Measurements from ENCODE around the gene ADGRB2. TPM values are rescaled to one million over a fixed set of nuclear protein-coding genes. Genes with fewer than 3 reads are reported as not detected.

ADGRB2 gene
- total RNA-seq, 2 experiments from 2014 or later, result 4.0 to 11.4 TPM

GRCh38 chr1:31805318-31805717, 41.2 kb upstream of the ADGRB2 start:
- Histone ChIP-seq H3K36me3 (ENCODE audit: insufficient read depth, low read length) (no peaks in the 10 kb centered on the region), H3K9me2 (ENCODE audit: insufficient read depth, low read length) (no peaks in the 10 kb centered on the region), H4K20me1 (ENCODE audit: insufficient read depth, low read length) (no peaks in the 10 kb centered on the region), H3K4me1 (ENCODE audit: insufficient read depth, low read length, poor library complexity, severe bottlenecking) (peaks cover 17% of the 10 kb centered on the region), H2AFZ (ENCODE audit: low read length) (no peak overlapping the region), H3K79me2 (ENCODE audit: insufficient read depth, low read depth, low read length) (no peaks in the 10 kb centered on the region), H3K4me3 (ENCODE audit: low read depth, low read length, poor library complexity, severe bottlenecking) (no peak overlapping the region), H3K27ac (ENCODE audit: low read depth, low read length, poor library complexity, severe bottlenecking) (no peak overlapping the region), H3K9me3 (ENCODE audit: low read length) (0 out of 2 replicates have a peak, but pooled peaks cover 6% of the 10 kb centered on the region), H3K4me2 (ENCODE audit: low read length) (no peak overlapping the region)
- ChIA-PET POLR2A (interaction anchor here (1.0 kb wide), 1 partner anchor 9 kb away, joined by 5 read pairs; no protein-coding TSS in a partner anchor), CTCF (ENCODE audit: unreplicated experiment) (interaction anchor here (1.3 kb wide), 1 partner anchor 9 kb away, joined by 4 read pairs; no protein-coding TSS in a partner anchor)
- intact Hi-C loops (cut with micrococcal nuclease; ENCODE audit: unreplicated experiment), result loop anchor here (10.0 kb wide), 1 partner anchor 609 kb away; no protein-coding TSS in a partner anchor
- BruUV-seq (replicated peaks), result no TSS peak
- no peak for DNase-seq (ENCODE audit: low spot score)
- TF ChIP-seq CTCF (conservative IDR thresholded peaks at IDR 0.05; ENCODE audit: low read length) (no peak), EZH2phosphoT487 (IDR thresholded peaks at IDR 0.05; ENCODE audit: borderline replicate concordance, low read depth, low read length) (no peak)

GRCh38 chr1:31804098-31804497, 40.0 kb upstream of the ADGRB2 start:
- no TSS peak for BruUV-seq (replicated peaks)
- H3K9me2 ChIP-seq (ENCODE audit: insufficient read depth, low read length), result no peaks in the 10 kb centered on the region
- TF ChIP-seq EZH2phosphoT487 (IDR thresholded peaks at IDR 0.05; ENCODE audit: borderline replicate concordance, low read depth, low read length), result no peak
- no peak for TF ChIP-seq CTCF (conservative IDR thresholded peaks at IDR 0.05; ENCODE audit: low read length)
- ChIA-PET CTCF (ENCODE audit: unreplicated experiment) (interaction anchor here (0.5 kb wide), 1 partner anchor 134 kb away, joined by 3 read pairs; no protein-coding TSS in a partner anchor), POLR2A (interaction anchor here (0.6 to 1.3 kb wide), 4 partner anchors 9 to 86 kb away, joined by 3 to 7 read pairs (median 4); no protein-coding TSS in a partner anchor)
- H3K27ac ChIP-seq (ENCODE audit: low read depth, low read length, poor library complexity, severe bottlenecking), result no peak overlapping the region
- peaks cover 17% of the 10 kb centered on the region for H3K4me1 ChIP-seq (ENCODE audit: insufficient read depth, low read length, poor library complexity, severe bottlenecking)
- no peak overlapping the region for H3K4me3 ChIP-seq (ENCODE audit: low read depth, low read length, poor library complexity, severe bottlenecking)
- no peaks in the 10 kb centered on the region for H4K20me1 ChIP-seq (ENCODE audit: insufficient read depth, low read length)
- intact Hi-C loops (cut with micrococcal nuclease; ENCODE audit: unreplicated experiment), result loop anchor here (10.0 kb wide), 1 partner anchor 611 kb away; no protein-coding TSS in a partner anchor
- H3K36me3 ChIP-seq (ENCODE audit: insufficient read depth, low read length), result no peaks in the 10 kb centered on the region
- H3K9me3 ChIP-seq (ENCODE audit: low read length), result 0 out of 2 replicates have a peak, but pooled peaks cover 6% of the 10 kb centered on the region
- H2AFZ ChIP-seq (ENCODE audit: low read length), result no peak overlapping the region
- no peaks in the 10 kb centered on the region for H3K79me2 ChIP-seq (ENCODE audit: insufficient read depth, low read depth, low read length)
- no peak for DNase-seq (ENCODE audit: low spot score)
- H3K4me2 ChIP-seq (ENCODE audit: low read length), result no peak overlapping the region

- CTCF ChIA-PET (ENCODE audit: unreplicated experiment), result interaction anchor here (0.5 kb wide), 1 partner anchor 134 kb away, joined by 3 read pairs; no protein-coding TSS in a partner anchor
- H3K27ac ChIP-seq (ENCODE audit: low read depth, low read length, poor library complexity, severe bottlenecking), result no peak overlapping the region
- no peak overlapping the region for H3K4me3 ChIP-seq (ENCODE audit: low read depth, low read length, poor library complexity, severe bottlenecking)
- no TSS peak for BruUV-seq (replicated peaks)
- H4K20me1 ChIP-seq (ENCODE audit: insufficient read depth, low read length), result no peaks in the 10 kb centered on the region
- no peak for DNase-seq (ENCODE audit: low spot score)
- POLR2A ChIA-PET, result interaction anchor here (0.6 to 1.3 kb wide), 4 partner anchors 10 to 86 kb away, joined by 3 to 7 read pairs (median 4); no protein-coding TSS in a partner anchor
- no peaks in the 10 kb centered on the region for H3K9me2 ChIP-seq (ENCODE audit: insufficient read depth, low read length)
- H3K36me3 ChIP-seq (ENCODE audit: insufficient read depth, low read length), result no peaks in the 10 kb centered on the region
- H3K4me2 ChIP-seq (ENCODE audit: low read length), result no peak overlapping the region
- TF ChIP-seq CTCF (conservative IDR thresholded peaks at IDR 0.05; ENCODE audit: low read length) (no peak), EZH2phosphoT487 (IDR thresholded peaks at IDR 0.05; ENCODE audit: borderline replicate concordance, low read depth, low read length) (no peak)
- H3K4me1 ChIP-seq (ENCODE audit: insufficient read depth, low read length, poor library complexity, severe bottlenecking), result peaks cover 17% of the 10 kb centered on the region
- intact Hi-C loops (cut with micrococcal nuclease; ENCODE audit: unreplicated experiment), result loop anchor here (10.0 kb wide), 1 partner anchor 611 kb away; no protein-coding TSS in a partner anchor
- no peaks in the 10 kb centered on the region for H3K79me2 ChIP-seq (ENCODE audit: insufficient read depth, low read depth, low read length)
- no peak overlapping the region for H2AFZ ChIP-seq (ENCODE audit: low read length)
- H3K9me3 ChIP-seq (ENCODE audit: low read length), result 0 out of 2 replicates have a peak, but pooled peaks cover 6% of the 10 kb centered on the region
Measured at GRCh38 chr1:31803610-31804009, 39.5 kb upstream of the ADGRB2 start.

Data from OCI-LY7 (cell line).